Astrocyte (in vitro differentiated cells and primary cell): Measurements from ENCODE around the gene ETV5. TPM values are rescaled to one million over a fixed set of nuclear protein-coding genes. Genes with fewer than 3 reads are reported as not detected.
A peak's percentile ranks its signal among the peaks of the same experiment; 100 is the strongest.

Experiments
- DNase-seq: peaks from one replicate; pipeline ENCODE4 v3.0.0-alpha.2; 2010; ENCODE audit warnings: low read depth
- FAIRE-seq: peaks from 2 replicates; lab custom pipeline; 2011; peaks lifted over from hg19 to GRCh38; lab: Jason Lieb, UNC
- H2AFZ ChIP-seq: 2 replicates; pipeline ENCODE4 v1.6.0; 2012; ENCODE audit warnings: low read depth, low read length, inconsistent platforms
- H3K27ac ChIP-seq: 2 replicates; pipeline ENCODE4 v1.5.1; 2011; ENCODE audit warnings: low read depth, low read length, inconsistent platforms
- H3K27me3 ChIP-seq: 2 replicates; pipeline ENCODE4 v1.6.0; 2011; ENCODE audit warnings: low read length, inconsistent platforms; ENCODE audit not compliant: insufficient read depth
- H3K36me3 ChIP-seq: 2 replicates; pipeline ENCODE4 v1.5.1; 2011; ENCODE audit warnings: low read length, inconsistent platforms; ENCODE audit not compliant: insufficient read depth
- H3K4me1 ChIP-seq: 2 replicates; pipeline ENCODE4 v1.5.1; 2011; ENCODE audit warnings: low read length, inconsistent platforms; ENCODE audit not compliant: insufficient read depth
- H3K4me2 ChIP-seq: 2 replicates; pipeline ENCODE4 v1.6.0; 2012; ENCODE audit warnings: low read length, inconsistent platforms
- H3K4me3 ChIP-seq: 2 replicates; pipeline ENCODE4 v1.5.1; 2011; ENCODE audit warnings: low read depth, mild to moderate bottlenecking, low read length, inconsistent platforms; ENCODE audit not compliant: insufficient read depth
- H3K79me2 ChIP-seq: 2 replicates; pipeline ENCODE4 v1.6.0; 2012; ENCODE audit warnings: mild to moderate bottlenecking, low read length, inconsistent platforms; ENCODE audit not compliant: insufficient read depth
- H3K9ac ChIP-seq: 2 replicates; pipeline ENCODE4 v1.6.0; 2012; ENCODE audit warnings: mild to moderate bottlenecking, low read length, inconsistent platforms
- H3K9me3 ChIP-seq: 2 replicates; pipeline ENCODE4 v1.5.1; 2012; ENCODE audit warnings: low read depth, mild to moderate bottlenecking, low read length, inconsistent platforms; ENCODE audit not compliant: insufficient read depth
- H4K20me1 ChIP-seq: 2 replicates; pipeline ENCODE4 v1.6.0; 2012; ENCODE audit warnings: low read length, inconsistent platforms; ENCODE audit not compliant: insufficient read depth
- H3K27ac Mint-ChIP-seq: one replicate; pipeline ENCODE4 v1.8.0; 2021; ENCODE audit warnings: mild to moderate bottlenecking, mixed read lengths; ENCODE audit not compliant: unreplicated experiment
- H3K27me3 Mint-ChIP-seq: one replicate; pipeline ENCODE4 v1.8.0; 2021; ENCODE audit warnings: low read depth, mixed read lengths; ENCODE audit not compliant: unreplicated experiment
- H3K36me3 Mint-ChIP-seq: one replicate; pipeline ENCODE4 v1.8.0; 2021; ENCODE audit warnings: low read depth, mixed read lengths; ENCODE audit not compliant: unreplicated experiment
- H3K4me1 Mint-ChIP-seq: one replicate; pipeline ENCODE4 v1.8.0; 2021; ENCODE audit warnings: low read depth, mixed read lengths; ENCODE audit not compliant: unreplicated experiment
- H3K4me3 Mint-ChIP-seq: one replicate; pipeline ENCODE4 v1.8.0; 2021; ENCODE audit warnings: mild to moderate bottlenecking, moderate library complexity, mixed read lengths; ENCODE audit not compliant: unreplicated experiment
- H3K9me3 Mint-ChIP-seq: one replicate; pipeline ENCODE4 v1.8.0; 2021; ENCODE audit warnings: mild to moderate bottlenecking, mixed read lengths; ENCODE audit not compliant: unreplicated experiment
- CTCF ChIP-seq: IDR thresholded peaks from 2 replicates; pipeline ENCODE4 v1.5.1; 2011; ENCODE audit warnings: low read depth, mild to moderate bottlenecking, inconsistent platforms, low read length, moderate library complexity; ENCODE audit not compliant: insufficient read depth
- EZH2 ChIP-seq: IDR thresholded peaks from 2 replicates; pipeline ENCODE4 v1.6.1; 2012; ENCODE audit warnings: mild to moderate bottlenecking, low read length, inconsistent platforms; ENCODE audit not compliant: insufficient read depth
- total RNA-seq: library from RNA; stranded (reverse); gene quantifications from 2 replicates; pipeline ENCODE4 v1.2.1, GENCODE V29; 2021

ETV5 gene
- total RNA-seq, 1 donor from 2014 or later = 55.3 TPM

DNA sequence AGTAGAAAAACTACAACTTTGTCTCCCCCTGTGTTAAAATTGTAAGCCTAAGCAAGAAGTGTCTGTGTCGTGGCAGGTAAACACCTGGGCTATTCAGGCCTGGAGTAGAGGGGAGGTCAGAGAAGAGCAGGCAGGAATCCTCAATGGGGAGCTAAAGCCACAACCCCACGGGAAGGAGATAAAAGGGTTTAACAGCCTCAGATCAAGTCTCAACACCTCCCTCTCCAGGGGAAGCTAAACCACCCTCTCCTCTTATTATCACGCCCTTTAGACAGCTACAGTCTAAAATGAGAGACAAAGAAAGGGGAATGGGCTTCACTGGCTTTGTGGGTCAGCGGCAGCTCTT, 11.6 kb downstream of the ETV5 start:
- no peak for FAIRE-seq

GRCh38 chr3:186096290-186096689, 12.6 kb downstream of the ETV5 start:
- H3K36me3 ChIP-seq = peaks cover 5% of the 10 kb centered on the region
- H3K79me2 ChIP-seq = no peaks in the 10 kb centered on the region
- DNase-seq = no peak
- peaks cover 27% of the 10 kb centered on the region for H4K20me1 ChIP-seq
- H3K4me3 ChIP-seq = no peak overlapping the region
- no peak overlapping the region for H3K27ac Mint-ChIP-seq
- no peak overlapping the region for H3K9ac ChIP-seq
- peaks cover under 1% of the 10 kb centered on the region for H3K9me3 Mint-ChIP-seq
- H3K4me3 Mint-ChIP-seq = no peak overlapping the region
- FAIRE-seq = no peak
- no peaks in the 10 kb centered on the region for H3K27me3 ChIP-seq
- no peak overlapping the region for H2AFZ ChIP-seq
- H3K9me3 ChIP-seq = no peaks in the 10 kb centered on the region
- H3K36me3 Mint-ChIP-seq = peaks cover 28% of the 10 kb centered on the region
- no peak overlapping the region for H3K4me2 ChIP-seq
- peaks cover 39% of the 10 kb centered on the region for H3K4me1 Mint-ChIP-seq
- peaks cover 28% of the 10 kb centered on the region for H3K4me1 ChIP-seq
- TF ChIP-seq EZH2 (no peak), CTCF (no peak)
- H3K27ac ChIP-seq = no peak overlapping the region
- no peaks in the 10 kb centered on the region for H3K27me3 Mint-ChIP-seq

More for the DNA sequence above, 11.6 kb downstream of the ETV5 start:
- peak overlapping the region; percentile 63 for H3K4me3 Mint-ChIP-seq
- peak overlapping the region; percentile 55 for H3K4me3 ChIP-seq
- H3K27ac ChIP-seq = no peak overlapping the region
- peaks cover 27% of the 10 kb centered on the region for H4K20me1 ChIP-seq
- H3K4me1 Mint-ChIP-seq = peaks cover 35% of the 10 kb centered on the region
- peaks cover 28% of the 10 kb centered on the region for H3K4me1 ChIP-seq
- H3K4me2 ChIP-seq = peak overlapping the region; percentile 87
- H3K27me3 ChIP-seq = no peaks in the 10 kb centered on the region
- H3K9me3 Mint-ChIP-seq = no peaks in the 10 kb centered on the region
- H3K27me3 Mint-ChIP-seq = no peaks in the 10 kb centered on the region
- peak overlapping the region; percentile 15 for H3K9ac ChIP-seq
- H3K9me3 ChIP-seq = no peaks in the 10 kb centered on the region
- no peak for DNase-seq
- H3K27ac Mint-ChIP-seq = peak overlapping the region; percentile 42
- H2AFZ ChIP-seq = peak overlapping the region; percentile 15
- peaks cover 23% of the 10 kb centered on the region for H3K36me3 Mint-ChIP-seq
- TF ChIP-seq EZH2 (no peak), CTCF (no peak)
- no peaks in the 10 kb centered on the region for H3K79me2 ChIP-seq
- peaks cover 5% of the 10 kb centered on the region for H3K36me3 ChIP-seq

DNA sequence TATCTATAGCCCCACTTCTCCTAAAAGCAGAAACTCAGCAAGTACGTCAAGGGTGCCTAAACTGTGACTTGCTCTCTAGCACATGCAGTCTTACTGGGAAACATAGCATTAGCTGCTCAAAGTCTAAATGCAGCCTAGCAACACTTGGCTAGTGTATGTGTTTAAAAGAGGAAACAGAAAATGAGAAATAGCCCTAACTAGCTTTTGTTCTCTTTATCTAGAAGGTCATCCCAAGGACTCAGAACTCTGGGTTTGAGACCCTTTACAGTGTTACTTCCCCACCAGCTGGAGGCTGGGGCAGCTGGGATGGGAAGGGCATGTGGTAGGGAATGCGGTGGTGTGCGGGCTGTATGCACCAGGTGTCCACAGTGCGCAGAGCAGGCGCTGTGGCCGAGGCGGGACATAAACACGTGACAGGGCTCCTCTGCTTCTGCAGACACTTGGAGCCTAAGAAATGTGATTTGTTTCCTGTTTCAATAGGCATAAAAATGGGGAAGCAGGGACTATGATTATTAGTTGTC, 13.3 kb downstream of the ETV5 start:
- peaks cover 28% of the 10 kb centered on the region for H3K4me1 ChIP-seq
- H3K27me3 ChIP-seq = no peaks in the 10 kb centered on the region
- no peak overlapping the region for H3K4me3 ChIP-seq
- no peak overlapping the region for H3K4me3 Mint-ChIP-seq
- no peak overlapping the region for H3K27ac ChIP-seq
- no peaks in the 10 kb centered on the region for H3K9me3 ChIP-seq
- H3K79me2 ChIP-seq = no peaks in the 10 kb centered on the region
- peaks cover 5% of the 10 kb centered on the region for H3K36me3 ChIP-seq
- no peaks in the 10 kb centered on the region for H3K27me3 Mint-ChIP-seq
- H3K4me1 Mint-ChIP-seq = peaks cover 41% of the 10 kb centered on the region
- peaks cover 2% of the 10 kb centered on the region for H3K9me3 Mint-ChIP-seq
- FAIRE-seq (no peak), DNase-seq (no peak)
- H3K36me3 Mint-ChIP-seq = peaks cover 30% of the 10 kb centered on the region
- H3K27ac Mint-ChIP-seq = no peak overlapping the region
- H2AFZ ChIP-seq = no peak overlapping the region
- H3K4me2 ChIP-seq = no peak overlapping the region
- H4K20me1 ChIP-seq = peaks cover 27% of the 10 kb centered on the region
- TF ChIP-seq EZH2 = no peak
- no peak for TF ChIP-seq CTCF
- no peak overlapping the region for H3K9ac ChIP-seq
